ENCODE measurements around the gene TP53I11. TPM values are rescaled to one million over a fixed set of nuclear protein-coding genes. Genes with fewer than 3 reads are reported as not detected.

Gene TP53I11
- 2.5 and 10.1 TPM in 2 replicates for total RNA-seq (2011; cell fraction: chromatin; rRNA removed; ENCODE audit: low replicate concordance)
- total RNA-seq (2011; cell fraction: nucleolus; rRNA removed): 2.9 and 5.0 TPM in 2 replicates
- 4.4 and 8.5 TPM in 2 replicates for total RNA-seq (2011; cell fraction: nucleoplasm; rRNA removed)
- total RNA-seq (2014; rRNA removed) (0.82 and 1.2 TPM in 2 replicates), total RNA-seq (2014; rRNA removed; fragmentation: Illumina TruSeq; extraction: Trizol) (0.25 and 0.32 TPM in 2 replicates), total RNA-seq (2015; rRNA removed; fragmentation: Illumina TruSeq; extraction: Trizol) (0.14 and 0.45 TPM in 2 replicates), total RNA-seq (2021) (1.4 TPM in 2 replicates), polyA plus RNA-seq (2011; rRNA removed) (2.5 and 3.0 TPM in 2 replicates), polyA plus RNA-seq (2014; fragmentation: Illumina TruSeq; extraction: Trizol) (0.70 and 1.3 TPM in 2 replicates), polyA plus RNA-seq (2014; fragmentation: Nextera tagmentation; extraction: Ambion mirVana) (not detected), polyA plus RNA-seq (2014; rRNA removed) (0.70 and 2.5 TPM in 2 replicates), polyA minus RNA-seq (2011; rRNA and poly(A)+ RNA removed) (2.3 and 3.0 TPM in 2 replicates), Bru-seq, nascent RNA (percentile 36 among the genes with signal in this experiment), BruChase-seq, experiment 1, labeled RNA remaining after a 2-hour chase (percentile 23 among the genes with signal in this experiment), BruChase-seq, experiment 2, labeled RNA remaining after a 6-hour chase (percentile 26 among the genes with signal in this experiment)
- polyA plus RNA-seq (2011; cell fraction: cytosol; rRNA removed): 4.0 and 5.6 TPM in 2 replicates
- 7.9 and 11.7 TPM in 2 replicates for polyA plus RNA-seq (2011; cell fraction: nucleus; rRNA removed)
- polyA plus RNA-seq (2012): 1.1 and 1.4 TPM in 2 replicates
- 3.3 and 5.7 TPM in 2 replicates for polyA minus RNA-seq (2011; cell fraction: cytosol; rRNA and poly(A)+ RNA removed)
- 9.4 and 11.0 TPM in 2 replicates for polyA minus RNA-seq (2011; cell fraction: nucleus; rRNA and poly(A)+ RNA removed)
- long read RNA-seq, experiment 1, partial matches to known transcripts: 0 of 1 reads
- long read RNA-seq, experiment 1, other reads (novel, unspliced or antisense): 1 of 1 reads
- long read RNA-seq, experiment 2: 0 reads
- long read RNA-seq, experiment 3: 0 reads

DNA sequence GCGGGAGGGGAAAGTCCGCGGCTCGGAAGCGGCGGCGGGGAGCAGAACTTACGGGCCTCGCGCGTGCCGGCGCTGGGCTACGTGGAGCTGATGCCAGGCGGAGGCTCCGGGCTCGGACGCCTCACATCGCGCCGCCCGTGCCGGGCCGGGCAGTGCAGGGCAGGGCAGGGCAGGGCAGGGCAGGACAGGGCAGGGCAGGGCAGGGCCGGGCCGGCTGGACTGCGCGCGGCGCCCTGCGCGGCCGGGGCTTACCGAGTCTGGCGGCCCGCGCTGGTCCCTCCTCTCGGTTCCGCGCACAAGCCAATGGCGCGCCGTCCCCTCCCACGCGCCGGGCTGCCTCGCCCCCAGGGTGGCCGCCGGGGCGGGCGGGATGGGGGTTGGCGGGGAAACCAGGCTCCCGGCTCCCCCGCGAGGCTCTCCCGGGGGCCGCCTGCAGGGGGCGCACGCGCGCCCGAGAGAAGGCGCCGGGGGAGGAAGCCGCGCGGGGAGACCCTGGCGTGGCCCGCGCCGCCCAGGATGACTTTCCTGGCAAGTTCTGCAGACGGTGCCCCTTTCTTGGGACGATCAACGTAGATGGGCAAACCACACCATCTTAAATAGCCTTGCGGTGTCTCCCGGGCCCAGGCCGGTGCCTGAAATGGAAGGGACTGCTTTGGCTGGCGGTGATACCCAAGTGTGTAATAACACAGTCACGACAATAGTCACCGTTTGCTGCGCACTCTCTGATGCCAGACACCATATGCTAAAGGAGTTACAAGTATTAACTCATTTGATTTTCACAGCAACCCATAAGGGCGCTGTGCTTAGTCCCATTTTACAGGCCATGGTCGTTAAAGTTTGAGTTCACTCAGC is at the start of gene TP53I11:
Gene TP53I11, minus strand, starts transcription at position 259 of the 852 bp plus-strand sequence. CDS start 12,548 bp downstream, outside the sequence.
- H3K9me1 ChIP-seq (ENCODE audit: control insufficient read depth, insufficient read depth, low read length): no peaks in the 10 kb centered on the region
- H3K9ac ChIP-seq (ENCODE audit: insufficient read depth in 1 of 2, low read depth in 2 of 2, low read length in 2 of 2): no peak within 1 kb of the TSS
- H3K27ac ChIP-seq (ENCODE audit: extremely low read depth, low read depth, low read length): no peak within 1 kb of the TSS
- intact Hi-C loops (cut with micrococcal nuclease) (no loop called here), in situ Hi-C loops (cut with MboI) (no loop called here)
- peaks cover 0 to 22% of the 10 kb centered on the region in 2 experiments; a peak in 4 of 5 replicates for H3K4me1 ChIP-seq (replicated peaks in 1 of 2; ENCODE audit: control insufficient read depth in 2 of 2, insufficient read depth in 2 of 2, low read length in 2 of 2)
- H3K27me3 ChIP-seq (ENCODE audit: control insufficient read depth in 2 of 2, insufficient read depth in 2 of 2, low read length in 2 of 2): peaks cover 0 to 29% of the 10 kb centered on the region in 2 experiments; a peak in 2 of 5 replicates
- peak within 1 kb of the TSS; percentile 16 for H3K4me3 ChIP-seq
- DNase-seq (ENCODE audit: extremely low read depth in 1 of 4, low spot score in 3 of 4) (peak; percentile 58 to 93 (median 84)), FAIRE-seq (no peak), ATAC-seq (peak; percentile 80)
- CTCF ChIA-PET (ENCODE audit: low intra/inter-chr PET ratio): no interaction called here
- no TSS peak for BruUV-seq (replicated peaks)
- no peak within 1 kb of the TSS for H2AFZ ChIP-seq (ENCODE audit: low read depth, low read length)
- WGBS (ENCODE audit: insufficient coverage, low coverage, missing lambda C conversion rate): 18% methylated on average over 26 of the region's 83 CpGs
- H3K79me2 ChIP-seq (ENCODE audit: control insufficient read depth, insufficient read depth, low read length): no peaks in the 10 kb centered on the region
- no peaks in the 10 kb centered on the region for H3K9me3 ChIP-seq (replicated peaks; ENCODE audit: control insufficient read depth, insufficient read depth, low read depth, low read length)
- no peaks in the 10 kb centered on the region for H3K36me3 ChIP-seq (ENCODE audit: control insufficient read depth, insufficient read depth, low read length)
- POLR2A ChIA-PET: interaction anchor here (0.5 kb wide), 1 partner anchor 8 kb away, joined by 3 read pairs; no protein-coding TSS in a partner anchor
- H3K4me2 ChIP-seq (ENCODE audit: insufficient read depth, low read length): no peak within 1 kb of the TSS
- peaks cover 7% of the 10 kb centered on the region; the same call in 1 of the 2 replicates for H4K20me1 ChIP-seq (replicated peaks; ENCODE audit: control insufficient read depth, insufficient read depth, low read length)
- TF ChIP-seq PCBP2 (IDR thresholded peaks at IDR 0.05; ENCODE audit: low read depth, low read length, poor library complexity, severe bottlenecking): no peak
- TF ChIP-seq ARID1B (IDR thresholded peaks at IDR 0.05): no peak
- peak; percentile 57 for TF ChIP-seq CHD4 (IDR thresholded peaks at IDR 0.05; ENCODE audit: insufficient read depth, insufficient replicate concordance, low read depth, low read length, poor library complexity, severe bottlenecking)
- no peak for TF ChIP-seq ZNF444 (CRISPR knock-in tag; IDR thresholded peaks at IDR 0.05)
- no peak for TF ChIP-seq SMC3 (conservative IDR thresholded peaks at IDR 0.05; ENCODE audit: insufficient read depth, low read depth, low read length)
- TF ChIP-seq POLR2B (IDR thresholded peaks at IDR 0.05; ENCODE audit: low read depth, partially characterized antibody): no peak
- TF ChIP-seq CTBP1 (IDR thresholded peaks at IDR 0.05; ENCODE audit: borderline replicate concordance): 0 out of 2 replicates have a peak, but pooled peaks have one; percentile 23
- no peak for TF ChIP-seq NR3C1 (CRISPR knock-in tag; IDR thresholded peaks at IDR 0.05)
- peak; percentile 40; the same call in 1 of the 2 replicates for TF ChIP-seq PHF8 (IDR thresholded peaks at IDR 0.05; ENCODE audit: borderline replicate concordance, low read length)
- peak in 1 of 2 experiments; percentile 24 for TF ChIP-seq E2F6 (IDR thresholded peaks at IDR 0.05; ENCODE audit: borderline replicate concordance in 1 of 2, extremely low read depth in 1 of 2, insufficient read depth in 1 of 2, insufficient read length in 1 of 2, low read depth in 1 of 2, low read length in 1 of 2, poor library complexity in 1 of 2, severe bottlenecking in 1 of 2)
- TF ChIP-seq MECOM (CRISPR knock-in tag; IDR thresholded peaks at IDR 0.05): no peak
- peak; percentile 69; the same call in 1 of the 2 replicates for TF ChIP-seq CBX1 (IDR thresholded peaks at IDR 0.05; ENCODE audit: low read depth)

All from K562 (cell line).